ENCODE measurements around the gene FERMT2. TPM values are rescaled to one million over a fixed set of nuclear protein-coding genes. Genes with fewer than 3 reads are reported as not detected.

FERMT2 gene
- total RNA-seq, 3 donors from 2014 or later (not counting 1 experiment from before 2014, with no cell fraction given), result 0.58 to 1.7 (median 0.92) TPM

DNA sequence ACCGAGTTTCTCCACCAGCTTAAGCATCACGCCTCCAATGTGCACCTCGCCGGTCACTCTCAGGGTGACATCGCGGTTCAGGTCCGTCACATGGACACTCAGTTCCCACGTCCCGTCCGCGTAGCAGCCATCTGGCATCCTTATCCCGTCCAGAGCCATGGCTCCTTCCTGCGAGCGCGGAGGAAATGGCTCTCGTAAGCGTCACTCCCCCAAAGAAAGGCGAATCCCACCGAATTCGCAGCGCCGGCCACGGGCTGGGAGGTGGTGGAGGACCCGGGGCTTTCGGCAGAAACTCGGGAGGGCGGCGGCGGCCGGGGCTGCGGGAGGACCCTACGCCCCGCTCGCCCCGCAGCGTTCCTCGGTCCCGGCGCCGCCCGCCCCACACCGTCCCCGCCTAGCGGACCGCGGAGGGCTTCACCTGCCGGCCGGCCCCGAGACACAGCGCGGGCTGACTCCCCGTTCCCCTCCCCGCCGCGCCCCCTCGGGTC, 396 bp downstream of the FERMT2 start:
- H3K9me3 ChIP-seq (ENCODE audit: control insufficient read depth, insufficient read depth, low read length), result no peaks in the 10 kb centered on the region
- H3K9me3 Mint-ChIP-seq, result no peaks in the 10 kb centered on the region
- H3K36me3 Mint-ChIP-seq, result no peaks in the 10 kb centered on the region
- peak overlapping the region; percentile 35 for H3K4me3 ChIP-seq (ENCODE audit: low read length)
- H3K27ac ChIP-seq (ENCODE audit: low read length), result no peak overlapping the region
- ATAC-seq, result peak; percentile 48 to 63 (median 51)
- peaks cover 52% of the 10 kb centered on the region for H3K27me3 ChIP-seq (ENCODE audit: control insufficient read depth, insufficient read depth, low read length)
- H3K4me1 Mint-ChIP-seq, result peaks cover 20 to 25% of the 10 kb centered on the region in 2 donors
- DNase-seq, result peak in 1 of 2 donors; percentile 44
- intact Hi-C loops (cut with micrococcal nuclease), result loop anchor here (5.0 kb wide), 1 partner anchor 33 kb away; no protein-coding TSS in a partner anchor
- peak overlapping the region in 1 of 2 donors; percentile 50 for H3K27ac Mint-ChIP-seq
- peaks cover 17% of the 10 kb centered on the region for H3K4me1 ChIP-seq (ENCODE audit: control insufficient read depth, insufficient read depth, low read length)
- TF ChIP-seq CTCF (IDR thresholded peaks at IDR 0.05), result no peak
- H3K27me3 Mint-ChIP-seq (ENCODE audit: low read depth in 2 of 2), result peaks cover 43 to 44% of the 10 kb centered on the region in 2 donors
- 1% methylated on average over 56 of the region's 56 CpGs for WGBS (ENCODE audit: insufficient coverage)
- no peaks in the 10 kb centered on the region for H3K36me3 ChIP-seq (ENCODE audit: control insufficient read depth, insufficient read depth, low read length)
- peak overlapping the region; percentile 90 for H3K4me3 Mint-ChIP-seq

DNA sequence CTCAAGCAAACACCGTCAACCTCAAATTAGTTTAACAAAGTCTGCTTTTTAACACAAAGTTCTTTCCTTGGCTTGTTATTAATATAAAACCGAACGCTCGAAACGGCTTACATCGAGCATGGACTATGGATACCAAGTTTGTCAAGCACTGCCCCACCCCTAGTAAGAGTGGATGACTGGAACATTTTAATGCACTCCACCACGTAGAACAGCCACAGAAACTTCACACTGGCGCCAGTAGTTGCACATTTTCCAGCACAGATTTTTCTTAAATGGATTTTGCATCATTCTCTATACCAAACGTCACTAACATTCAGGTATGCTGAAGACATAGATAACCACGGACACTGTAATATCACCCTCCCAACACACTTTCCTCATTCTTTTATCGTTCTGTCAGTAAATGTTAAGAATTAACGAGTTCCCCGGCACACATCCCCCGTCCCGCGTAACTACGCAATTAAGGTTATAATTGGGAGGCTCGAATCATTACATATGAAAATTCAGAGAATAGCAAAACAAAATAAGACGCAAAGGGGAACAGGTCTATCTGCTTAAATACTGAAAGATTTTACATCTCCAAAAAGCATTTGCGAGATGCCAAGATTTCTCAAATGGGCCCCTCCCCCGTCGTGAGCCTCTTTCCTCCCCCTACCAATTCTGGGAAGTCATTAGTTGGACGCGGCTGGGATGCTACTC, 990 bp downstream of the FERMT2 start:
- Histone ChIP-seq H3K4me1 (ENCODE audit: control insufficient read depth, insufficient read depth, low read length) (peaks cover 17% of the 10 kb centered on the region), H3K27me3 (ENCODE audit: control insufficient read depth, insufficient read depth, low read length) (peaks cover 52% of the 10 kb centered on the region), H3K27ac (ENCODE audit: low read length) (no peak overlapping the region), H3K36me3 (ENCODE audit: control insufficient read depth, insufficient read depth, low read length) (no peaks in the 10 kb centered on the region), H3K4me3 (ENCODE audit: low read length) (peak overlapping the region; percentile 35), H3K9me3 (ENCODE audit: control insufficient read depth, insufficient read depth, low read length) (no peaks in the 10 kb centered on the region)
- DNase-seq, result peak in 1 of 2 donors; percentile 23
- Mint-ChIP-seq H3K27me3 (ENCODE audit: low read depth in 2 of 2) (peaks cover 44 to 45% of the 10 kb centered on the region in 2 donors), H3K4me1 (peaks cover 20 to 25% of the 10 kb centered on the region in 2 donors), H3K27ac (peak overlapping the region in 1 of 2 donors; percentile 50), H3K36me3 (no peaks in the 10 kb centered on the region), H3K9me3 (no peaks in the 10 kb centered on the region), H3K4me3 (peak overlapping the region; percentile 90)
- no peak for ATAC-seq
- WGBS (ENCODE audit: insufficient coverage), result 11% methylated on average over 24 of the region's 24 CpGs
- no peak for TF ChIP-seq CTCF (IDR thresholded peaks at IDR 0.05)
- intact Hi-C loops (cut with micrococcal nuclease), result loop anchor here (5.0 kb wide), 1 partner anchor 33 kb away; no protein-coding TSS in a partner anchor

DNA sequence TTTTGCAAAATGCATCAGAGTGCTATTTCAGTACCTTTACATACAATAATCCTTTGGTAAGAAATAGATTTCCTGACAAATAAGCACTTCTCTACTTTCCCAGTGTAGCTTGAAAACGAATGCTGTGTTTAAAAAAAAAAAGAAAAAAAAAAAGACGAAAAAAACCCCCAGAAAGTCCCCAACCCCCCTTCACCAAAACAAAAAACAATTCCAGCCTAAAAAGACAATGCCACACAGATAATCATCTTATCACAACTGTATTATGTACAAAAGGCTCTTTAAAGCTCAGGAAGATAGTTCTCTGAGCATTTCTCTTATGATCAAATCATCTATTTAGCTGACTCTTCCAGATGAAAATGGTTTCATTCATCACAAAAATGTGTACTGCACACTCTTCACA, 1.6 kb downstream of the FERMT2 start:
- Mint-ChIP-seq H3K36me3 (no peaks in the 10 kb centered on the region), H3K27me3 (ENCODE audit: low read depth in 2 of 2) (peaks cover 44 to 45% of the 10 kb centered on the region in 2 donors), H3K27ac (no peak overlapping the region), H3K9me3 (no peaks in the 10 kb centered on the region), H3K4me1 (peaks cover 20 to 25% of the 10 kb centered on the region in 2 donors), H3K4me3 (peak overlapping the region; percentile 90)
- H3K27ac ChIP-seq (ENCODE audit: low read length), result no peak overlapping the region
- peaks cover 17% of the 10 kb centered on the region for H3K4me1 ChIP-seq (ENCODE audit: control insufficient read depth, insufficient read depth, low read length)
- DNase-seq, result no peak
- intact Hi-C loops (cut with micrococcal nuclease), result no loop called here
- no peak overlapping the region for H3K4me3 ChIP-seq (ENCODE audit: low read length)
- TF ChIP-seq CTCF (IDR thresholded peaks at IDR 0.05), result no peak
- no peaks in the 10 kb centered on the region for H3K9me3 ChIP-seq (ENCODE audit: control insufficient read depth, insufficient read depth, low read length)
- ATAC-seq, result no peak
- H3K27me3 ChIP-seq (ENCODE audit: control insufficient read depth, insufficient read depth, low read length), result peaks cover 52% of the 10 kb centered on the region
- WGBS (ENCODE audit: insufficient coverage), result 0% methylated on average over 1 of the region's 2 CpGs
- H3K36me3 ChIP-seq (ENCODE audit: control insufficient read depth, insufficient read depth, low read length), result no peaks in the 10 kb centered on the region
